Glomerular visceral epithelial cell (primary cell): ENCODE measurements around the gene TBCE.
A peak's percentile ranks its signal among the peaks of the same experiment; 100 is the strongest.

ENCODE experiments used
- DNase-seq: peaks from one replicate; pipeline ENCODE4 v3.0.0-alpha.2; 2016; ENCODE audit errors: extremely low spot score

TBCE gene

DNA sequence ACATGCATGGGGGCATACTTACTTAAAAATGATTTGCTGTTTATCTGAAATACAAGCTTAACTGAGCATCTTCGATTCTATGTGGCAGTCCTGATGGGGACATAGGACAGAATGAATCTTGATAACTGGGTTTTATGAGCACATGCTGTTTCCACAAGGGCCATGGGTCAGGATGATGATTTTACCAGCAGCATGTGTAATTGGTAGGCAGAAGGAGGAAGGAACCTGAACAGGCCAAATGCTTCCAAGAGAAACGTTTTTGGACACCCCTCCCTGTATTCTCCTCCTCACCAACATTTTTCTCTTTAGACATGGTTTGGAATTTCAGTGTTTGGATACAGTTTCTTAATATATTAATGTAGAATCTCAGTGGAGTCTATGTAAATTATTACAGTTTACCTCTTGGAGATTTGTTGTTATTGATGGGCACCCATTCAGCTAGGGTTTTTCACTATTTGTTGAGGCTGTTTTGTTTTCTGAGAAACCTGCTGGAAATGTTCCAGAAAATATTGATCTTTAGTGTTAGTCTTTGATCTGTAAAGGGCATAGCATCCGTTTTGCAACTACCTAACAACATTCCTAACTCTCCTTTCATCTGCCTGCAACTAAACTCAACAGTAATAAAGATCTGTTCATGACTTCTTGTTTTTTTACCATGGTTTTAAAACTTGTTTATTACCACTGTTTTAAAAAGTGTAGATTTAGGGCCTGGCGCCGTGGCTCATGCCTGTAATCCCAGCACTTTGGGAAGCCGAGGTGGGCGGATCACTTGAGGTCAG lies 42.0 kb downstream of the TBCE start:
- DNase-seq: no peak

DNA sequence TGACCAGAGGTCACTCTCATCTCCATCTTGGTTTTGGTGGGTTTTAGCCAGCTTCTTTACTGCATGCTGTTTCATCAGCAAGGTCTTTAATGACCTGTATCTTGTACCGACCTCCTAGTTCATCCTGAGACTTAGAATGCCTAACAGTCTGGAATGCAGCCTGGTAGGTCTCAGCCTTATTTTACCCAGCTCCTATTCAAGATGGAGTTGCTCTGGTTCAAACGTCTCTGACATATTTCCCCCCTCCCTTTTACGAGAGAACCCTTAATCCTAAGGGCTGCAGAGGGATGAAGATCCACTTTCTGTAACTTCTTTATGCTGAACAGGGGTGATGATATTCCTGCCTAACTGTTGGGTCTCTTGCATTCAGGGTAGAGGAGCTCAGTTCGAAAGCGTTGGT lies 43.2 kb downstream of the TBCE start:
- no peak for DNase-seq

DNA sequence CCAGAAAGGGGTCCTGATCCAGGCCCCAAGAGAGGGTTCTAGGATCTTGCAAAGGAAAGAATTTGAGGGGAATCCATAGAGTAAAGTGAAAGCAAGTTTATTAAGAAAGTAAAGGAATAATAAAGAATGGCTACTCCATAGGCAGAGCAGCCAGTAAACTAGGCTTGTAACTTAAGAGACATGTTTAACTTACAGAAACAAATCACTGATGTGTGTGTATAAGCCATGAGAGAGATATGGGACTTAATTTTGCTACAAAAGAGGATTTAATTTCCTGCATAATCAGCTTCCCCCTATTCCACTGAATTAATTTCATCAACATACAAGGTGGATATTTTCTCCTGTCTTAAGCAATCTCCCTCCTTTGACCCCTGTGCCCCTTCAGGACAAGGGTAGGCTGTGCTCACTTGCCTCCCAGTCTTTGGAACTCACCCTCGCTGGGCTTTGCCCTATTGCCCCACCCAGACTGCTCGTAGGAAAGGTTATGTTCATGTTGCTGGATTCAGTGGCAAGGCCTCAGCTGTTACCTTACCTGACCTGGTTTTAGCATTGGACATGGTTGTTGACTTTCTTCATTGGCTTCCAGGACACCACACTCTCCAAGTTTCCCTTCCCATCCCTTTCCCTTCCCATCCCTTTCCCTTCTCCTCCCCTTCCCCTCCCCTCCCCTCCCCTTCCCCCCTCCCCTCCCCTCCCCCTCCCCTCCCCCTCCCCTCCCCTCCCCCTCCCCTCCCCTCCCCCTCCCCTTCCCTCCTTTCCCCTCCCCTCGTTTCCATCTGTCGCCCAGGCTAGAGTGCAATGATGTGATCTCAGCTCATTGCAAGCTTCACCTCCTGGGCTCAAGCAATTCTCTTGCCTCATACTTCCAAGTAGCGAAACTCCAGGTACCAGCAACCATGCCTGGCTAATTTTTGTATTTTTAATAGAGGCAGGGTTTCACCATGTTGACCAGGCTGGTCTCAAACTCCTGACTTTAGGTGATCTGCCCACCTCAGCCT lies 44.6 kb downstream of the TBCE start:
- no peak for DNase-seq

DNA sequence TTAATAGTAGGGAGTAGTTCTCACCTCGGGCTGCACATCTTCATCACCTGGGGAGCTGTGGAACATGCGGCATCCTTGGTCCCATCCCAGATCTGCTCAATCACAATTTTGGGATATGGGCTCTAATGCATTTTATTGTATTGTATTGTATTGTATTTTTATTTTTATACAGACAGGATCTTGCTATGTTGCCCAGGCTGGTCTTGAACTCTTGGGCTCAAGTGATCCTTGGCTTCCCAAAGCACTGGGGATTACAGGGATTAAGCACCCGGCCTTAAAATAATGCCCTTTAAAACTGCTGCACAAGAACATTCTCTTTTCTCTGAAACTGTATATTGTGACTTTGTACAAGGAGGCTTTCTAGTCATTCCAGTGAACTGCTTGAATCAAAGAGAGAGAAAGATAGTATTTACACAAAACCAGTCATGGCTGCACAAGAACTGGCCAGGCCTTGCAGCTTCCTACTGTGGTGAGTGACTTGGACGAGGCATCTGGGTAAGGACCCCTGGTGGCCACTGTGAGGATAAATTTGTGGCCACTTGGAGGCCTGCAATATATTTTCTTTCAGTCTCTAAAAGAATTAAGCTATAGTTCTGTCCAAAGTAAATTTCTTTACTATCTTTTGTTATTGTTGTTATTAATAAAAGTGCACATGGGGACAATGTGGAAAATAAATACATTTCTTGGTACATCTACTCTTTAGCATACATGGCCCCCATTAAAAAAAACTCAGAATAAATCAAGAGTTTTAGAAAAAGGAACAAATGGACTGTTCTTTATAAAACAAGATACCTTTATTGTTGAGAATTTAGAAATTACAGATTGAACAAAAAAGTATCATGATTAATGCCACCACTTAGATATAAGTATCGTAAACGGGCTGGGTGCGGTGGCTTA lies 48.0 kb downstream of the TBCE start:
- DNase-seq: peak; percentile 75

DNA sequence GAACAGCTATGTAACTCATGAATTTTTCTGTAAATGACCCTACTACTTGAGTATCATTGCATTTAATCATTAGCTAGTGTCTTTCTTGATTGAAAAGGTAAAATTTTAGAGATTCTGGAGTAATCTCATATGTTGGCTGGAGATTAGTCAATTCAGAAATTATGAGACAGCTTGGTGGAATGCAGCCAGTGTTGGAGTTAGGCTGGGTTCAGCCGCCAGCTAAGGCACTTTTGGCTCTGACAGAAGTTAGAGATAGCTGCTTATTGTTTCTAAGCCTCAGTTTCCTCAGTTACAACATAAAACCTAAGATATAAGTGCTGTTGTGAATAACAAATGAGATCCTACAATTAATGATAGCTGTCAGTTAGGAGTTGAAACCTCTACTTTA lies 49.4 kb downstream of the TBCE start:
- no peak for DNase-seq

DNA sequence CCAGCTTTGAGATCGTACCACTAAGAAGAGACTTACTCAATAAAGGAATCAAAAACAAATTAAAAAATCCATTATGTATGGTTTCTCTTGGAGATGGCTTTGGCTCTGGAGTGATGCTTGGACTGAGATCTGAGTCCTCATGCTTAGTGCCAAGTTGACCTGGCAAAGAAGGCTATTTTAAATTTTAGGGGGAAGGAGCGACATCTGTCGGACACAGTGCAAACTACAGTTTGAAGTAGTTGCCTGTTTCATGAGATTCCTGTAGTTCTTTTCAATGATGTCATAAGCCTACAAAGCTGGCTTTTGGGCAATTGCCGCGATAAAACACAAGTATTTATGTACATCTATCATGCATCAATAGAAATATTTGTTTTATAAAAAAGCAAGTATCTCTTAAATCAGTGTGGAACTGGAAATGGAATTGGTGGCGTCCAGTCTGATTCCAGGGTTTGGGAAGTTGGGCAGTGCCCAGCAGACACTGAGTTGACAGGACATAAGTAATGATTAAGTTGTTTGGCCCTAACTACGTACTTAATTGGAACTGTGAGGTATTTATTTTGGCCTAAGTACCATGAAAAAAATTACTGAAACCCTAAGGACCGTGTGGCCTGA lies 50.0 kb downstream of the TBCE start:
- DNase-seq: peak; percentile 78

DNA sequence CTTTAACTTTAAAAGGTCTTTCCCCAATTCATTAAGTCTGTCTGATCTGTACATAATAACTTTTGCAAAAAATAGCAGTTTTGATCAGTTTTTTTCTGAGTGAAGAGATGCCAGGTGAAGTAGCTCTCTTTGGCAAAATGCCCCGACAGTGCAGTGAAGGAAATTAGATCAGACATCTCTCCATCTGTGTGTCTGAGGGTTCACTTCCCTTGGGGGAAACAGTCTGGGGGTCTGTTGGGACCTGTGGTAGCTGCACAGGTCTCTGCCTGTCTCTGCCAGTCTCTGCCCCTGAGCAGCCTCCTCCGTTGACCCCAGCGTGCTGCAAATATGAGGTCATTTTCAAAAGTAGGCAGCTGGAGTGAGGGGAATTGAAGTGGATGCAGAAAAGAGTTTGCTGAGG lies 54.5 kb downstream of the TBCE start:
- no peak for DNase-seq

DNA sequence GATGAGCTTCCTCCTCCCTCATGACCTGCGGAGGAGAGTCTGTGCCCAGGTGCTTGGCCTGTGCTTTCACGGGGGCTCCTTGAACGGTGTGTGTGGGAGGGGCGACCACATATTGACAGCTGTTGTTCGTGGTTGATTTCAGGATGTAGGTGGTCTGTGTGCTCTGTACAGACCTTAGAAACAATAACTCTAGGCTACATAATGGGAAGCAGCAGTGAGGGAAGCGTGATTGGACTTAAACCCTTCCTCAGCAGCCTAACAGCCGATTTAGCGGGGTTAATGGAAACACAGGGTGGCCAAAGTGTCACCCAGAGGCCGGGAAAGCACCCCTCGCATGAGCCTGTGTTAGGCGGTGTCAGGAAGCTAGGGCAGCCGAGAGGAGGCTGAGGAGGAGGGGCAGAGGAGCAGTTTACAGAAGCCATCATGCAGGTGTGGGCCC lies 56.0 kb downstream of the TBCE start:
- no peak for DNase-seq

DNA sequence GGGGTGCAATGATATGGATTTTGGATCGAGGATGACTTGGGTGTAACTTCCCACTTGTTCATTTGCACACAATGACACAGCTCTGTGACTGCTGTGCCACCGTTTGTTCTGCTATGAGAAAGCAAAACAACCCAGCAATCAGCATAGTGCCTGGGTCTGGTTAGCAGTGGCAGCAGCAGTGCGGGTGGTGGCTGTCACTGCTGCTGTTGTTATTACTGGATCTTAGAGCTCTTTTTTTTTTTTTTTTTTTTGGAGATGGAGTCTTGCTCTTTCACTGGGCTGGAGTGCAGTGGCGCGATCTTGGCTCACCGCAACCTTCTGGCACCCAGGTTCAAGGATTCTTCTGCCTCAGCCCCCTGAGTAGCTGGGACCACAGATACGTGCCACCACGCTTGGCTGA lies 56.9 kb downstream of the TBCE start:
- no peak for DNase-seq

DNA sequence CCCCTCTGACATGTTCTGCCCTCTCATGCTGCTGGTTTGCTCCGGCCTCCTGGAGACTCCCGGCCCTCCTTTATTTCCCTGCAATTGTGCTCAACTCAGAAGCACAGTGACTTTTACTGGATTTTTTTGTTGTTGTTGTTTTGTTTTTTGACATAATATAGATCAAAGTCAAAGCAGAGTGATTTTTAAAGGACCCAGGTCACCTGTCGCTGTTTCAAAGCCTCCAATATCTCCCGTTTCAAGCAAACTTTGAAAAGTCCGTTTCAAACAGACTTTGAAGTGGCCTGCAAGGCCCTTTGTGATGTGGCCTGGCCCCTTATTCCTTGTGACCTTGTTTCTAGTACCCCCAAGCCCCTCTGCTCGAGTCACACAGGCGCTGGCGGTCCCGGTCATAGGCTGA lies 58.1 kb downstream of the TBCE start:
- DNase-seq: no peak

DNA sequence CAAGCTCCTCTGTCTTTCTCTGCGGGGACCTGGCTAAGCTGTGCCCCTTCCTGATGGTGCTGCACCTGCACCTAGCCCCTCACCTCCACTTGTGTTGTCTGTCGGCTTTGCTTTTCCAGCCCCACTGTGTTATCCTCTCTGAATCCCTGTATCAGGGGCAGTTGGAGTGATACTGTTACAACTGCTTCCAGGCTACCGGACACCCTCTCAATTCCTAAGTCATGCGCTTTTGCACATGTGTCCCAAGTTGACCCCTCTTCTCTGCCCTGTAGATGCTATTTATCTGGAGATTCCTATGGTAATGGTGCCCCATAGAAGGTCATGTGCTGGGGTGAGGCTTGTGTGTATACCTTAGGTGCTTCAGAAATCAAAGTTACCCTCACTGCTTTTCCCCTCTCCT lies 58.9 kb downstream of the TBCE start:
- DNase-seq: no peak

DNA sequence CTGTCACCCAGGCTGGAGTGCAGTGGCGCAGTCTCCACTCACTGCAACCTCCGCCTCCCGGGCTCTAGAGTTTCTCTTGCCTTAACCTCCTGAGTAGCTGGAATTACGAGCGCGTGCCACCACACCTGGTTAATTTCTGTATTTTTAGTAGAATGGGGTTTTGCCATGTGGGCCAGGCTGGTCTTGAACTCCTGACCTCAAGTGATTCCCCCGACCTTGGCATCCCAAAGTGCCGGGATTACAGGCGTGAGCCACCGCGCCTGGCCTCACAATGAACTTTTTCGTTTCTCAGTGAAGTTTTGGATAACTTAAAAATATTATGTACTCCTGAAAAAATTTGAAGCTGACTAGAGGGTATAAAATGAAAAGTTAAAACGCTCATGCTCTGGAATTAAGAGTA lies 59.5 kb downstream of the TBCE start:
- DNase-seq: no peak

DNA sequence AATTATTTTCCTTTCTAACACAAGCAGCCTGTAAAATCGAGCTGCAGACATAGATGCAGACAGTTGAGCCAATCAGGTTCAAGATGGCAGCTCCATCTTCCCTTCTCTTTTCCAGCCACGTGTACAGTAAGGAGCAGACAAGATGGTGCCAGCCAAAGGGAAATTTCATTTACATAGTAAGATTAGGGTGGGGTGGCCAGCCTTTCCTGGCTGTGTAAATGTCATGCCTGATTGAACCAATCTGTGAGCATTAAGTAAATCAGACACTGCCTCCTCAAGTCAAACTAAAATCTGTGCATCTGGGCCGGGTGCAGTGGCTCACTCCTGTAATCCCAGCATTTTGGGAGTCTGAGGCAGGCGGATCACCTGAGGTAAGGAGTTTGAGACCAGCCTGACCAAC lies 60.2 kb downstream of the TBCE start:
- DNase-seq: no peak

DNA sequence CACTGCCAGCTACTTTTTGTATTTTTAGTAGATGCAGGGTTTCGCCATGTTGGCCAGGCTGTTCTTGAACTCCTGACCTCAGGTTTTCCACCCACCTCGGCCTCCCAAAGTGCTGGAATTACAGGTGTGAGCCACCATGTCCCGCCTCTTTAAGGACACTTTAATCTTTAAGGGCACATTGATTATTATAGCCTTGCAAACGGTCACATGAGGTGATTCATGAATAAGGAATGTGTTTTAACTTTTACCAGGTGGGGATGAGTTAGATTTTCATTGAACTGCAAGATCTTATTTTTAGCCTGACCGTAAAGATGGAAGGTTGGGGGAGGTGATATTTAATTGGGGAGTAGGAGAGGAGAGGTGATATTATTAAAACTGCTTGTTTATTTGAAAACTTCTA lies 61.9 kb downstream of the TBCE start:
- DNase-seq: no peak

DNA sequence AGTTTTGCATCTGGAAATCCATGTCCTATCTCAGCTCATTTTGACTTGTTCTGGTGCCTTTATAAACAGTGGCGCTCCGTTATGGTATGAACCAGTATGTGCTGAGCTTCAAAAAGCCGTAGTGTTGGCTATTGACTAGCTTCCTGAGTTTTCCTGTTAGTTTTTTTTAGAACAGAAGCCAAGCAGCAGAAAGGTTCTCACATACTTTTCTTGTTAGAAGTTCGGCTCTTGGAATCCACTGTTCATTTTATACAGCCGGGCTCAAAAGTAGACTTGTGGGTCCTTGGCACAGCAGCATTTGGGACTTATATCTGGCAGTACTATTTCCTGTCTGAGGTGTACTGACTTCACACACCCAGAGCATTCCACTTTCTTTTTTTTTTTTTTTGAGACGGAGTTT lies 63.8 kb downstream of the TBCE start:
- no peak for DNase-seq

DNA sequence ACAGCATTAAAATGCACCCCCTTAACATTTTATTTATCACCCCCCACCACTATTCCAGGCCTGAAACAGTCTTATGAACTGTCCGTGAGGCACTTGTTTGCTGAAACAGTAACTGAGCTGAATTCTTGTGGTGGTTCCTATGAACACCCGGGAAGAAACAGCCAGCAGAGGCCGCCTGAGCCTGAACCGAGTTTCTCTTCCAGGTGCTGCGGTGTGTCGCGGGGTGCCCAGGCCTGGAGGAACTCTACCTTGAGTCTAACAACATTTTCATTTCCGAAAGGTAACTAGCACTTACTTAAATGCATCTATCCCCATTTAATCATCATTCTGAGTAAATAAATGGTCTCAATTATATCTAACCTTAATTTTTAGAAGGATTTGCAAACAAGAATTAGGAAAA lies 66.8 kb downstream of the TBCE start:
- DNase-seq: no peak

DNA sequence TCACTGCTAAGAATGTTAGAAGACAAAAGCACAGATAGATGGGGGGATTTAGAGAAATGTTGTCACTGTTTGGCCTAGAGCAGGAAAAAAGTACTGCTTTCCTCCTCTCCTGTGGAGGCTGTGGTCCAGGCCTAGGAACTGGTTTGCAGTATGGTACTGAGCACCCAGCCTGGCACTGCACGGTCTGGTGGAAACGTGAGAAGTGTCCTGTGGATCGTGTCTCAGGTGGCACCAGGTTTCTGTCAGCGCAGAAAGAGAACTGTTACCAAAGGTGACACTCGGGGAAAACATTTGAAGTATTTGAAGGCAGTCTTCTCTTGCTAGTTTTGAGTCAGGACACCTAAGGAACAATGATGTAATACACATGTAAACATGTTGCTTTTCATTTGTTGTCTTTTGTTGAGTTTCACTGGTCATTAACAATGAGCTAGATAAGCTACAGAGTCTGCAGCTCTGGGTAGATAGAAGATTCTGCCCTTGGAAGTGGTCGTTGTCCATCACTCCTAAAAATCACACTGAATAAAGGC lies 74.0 kb downstream of the TBCE start:
- DNase-seq: no peak

DNA sequence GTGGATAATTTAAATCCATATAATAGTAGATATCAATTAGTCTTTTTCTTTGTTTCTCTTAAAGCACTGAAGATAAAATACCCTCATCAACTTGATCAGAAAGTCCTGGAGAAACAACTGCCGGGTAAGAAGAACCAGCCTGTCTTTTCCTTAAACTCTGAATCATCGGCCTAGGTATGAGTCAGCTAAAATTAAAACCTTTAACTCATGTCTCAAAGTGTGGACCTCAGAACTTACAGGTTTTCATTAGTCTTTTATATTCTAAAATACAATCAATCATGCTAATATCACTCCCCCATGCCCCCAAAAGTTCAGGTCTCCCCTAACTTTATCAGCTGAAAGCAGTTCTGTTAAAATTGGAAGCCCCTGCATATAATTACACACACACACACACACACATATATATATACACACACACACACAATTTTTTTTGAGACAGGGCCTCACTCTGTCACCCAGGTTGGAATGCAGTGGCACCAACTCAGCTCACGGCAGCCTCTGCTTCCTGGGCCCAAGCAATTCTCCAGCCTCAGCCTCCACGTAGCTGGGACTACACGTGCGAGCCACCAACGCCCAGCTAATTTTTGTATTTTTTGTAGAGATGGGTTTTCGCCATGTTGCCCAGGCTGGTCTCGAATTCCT lies 75.7 kb downstream of the TBCE start:
- peak; percentile 52 for DNase-seq

DNA sequence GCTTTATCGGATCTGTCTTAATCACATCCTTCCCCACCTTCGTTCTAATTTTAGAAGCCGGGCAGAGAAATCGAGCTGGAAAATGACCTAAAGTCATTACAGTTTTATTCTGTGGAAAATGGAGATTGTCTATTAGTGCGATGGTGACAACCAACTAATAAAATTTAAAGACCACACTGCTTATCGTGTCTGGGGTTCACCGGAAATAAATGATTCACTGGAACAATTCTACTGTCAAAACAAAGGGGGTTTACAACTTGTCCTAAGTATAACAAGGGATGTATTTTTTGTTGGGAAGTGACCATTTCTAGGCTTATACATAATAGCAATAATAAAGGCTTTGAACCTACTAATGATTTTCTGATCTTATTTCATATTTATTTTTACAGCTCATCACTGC lies 81.4 kb downstream of the TBCE start:
- DNase-seq: no peak

DNA sequence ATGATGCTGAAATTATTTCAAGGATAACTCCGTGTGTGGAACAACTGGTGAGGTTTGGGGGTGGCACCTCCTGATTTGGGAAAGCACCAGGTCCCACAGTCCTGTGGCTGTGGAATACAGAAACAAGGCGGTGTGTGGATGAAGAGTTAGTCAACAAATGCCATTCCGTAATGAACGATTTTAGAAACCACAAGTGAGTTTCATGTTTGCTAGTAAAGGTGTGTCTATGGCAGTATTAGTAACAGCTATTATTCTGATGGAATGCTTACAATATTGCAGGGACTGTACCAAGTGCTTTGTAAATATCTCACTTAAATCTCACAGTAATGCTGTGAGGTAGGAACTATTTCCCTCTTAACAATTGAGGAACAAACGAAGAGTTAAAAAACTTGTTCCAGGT lies 83.2 kb downstream of the TBCE start:
- DNase-seq: no peak
